LNCAP (cell line): Measurements from ENCODE around the gene TMC6.

Source experiments
- CTCF ChIP-seq: fragments of 450-650 bp; IDR thresholded peaks from 2 replicates; pipeline ENCODE4 v1.5.1; 2017; ENCODE audit warnings: mild to moderate bottlenecking

The TMC6 gene

GRCh38 chr17:78128551-78129350 lies at the start of gene TMC6:
TMC6 (minus strand) TSS chr17:78128755; CDS start chr17:78126832, 1,923 bp downstream.
- no peak for TF ChIP-seq CTCF

GRCh38 chr17:78176548-78177025 lies 48.0 kb upstream of the TMC6 start:
- TF ChIP-seq CTCF, result peak; percentile 86; the same call in 1 of the 2 replicates

GRCh38 chr17:78175643-78175981 lies 47.1 kb upstream of the TMC6 start:
- no peak for TF ChIP-seq CTCF

GRCh38 chr17:78174870-78175642 lies 46.5 kb upstream of the TMC6 start:
- TF ChIP-seq CTCF, result peak; percentile 25; the same call in 1 of the 2 replicates

GRCh38 chr17:78174346-78174869 lies 45.9 kb upstream of the TMC6 start:
- TF ChIP-seq CTCF, result peak; percentile 63

- TF ChIP-seq CTCF, result no peak
Observed at GRCh38 chr17:78173097-78173715, 44.7 kb upstream of the TMC6 start.
